GM18511 (cell line): Measurements from ENCODE around the gene MLF1.

Experiments used
- ATAC-seq: cut with Tn5 transposase; IDR thresholded peaks from one replicate; pipeline ENCODE4 v1.9.1; 2021; ENCODE audit warnings: mild to moderate bottlenecking, moderate library complexity; ENCODE audit not compliant: unreplicated experiment

MLF1 gene

DNA sequence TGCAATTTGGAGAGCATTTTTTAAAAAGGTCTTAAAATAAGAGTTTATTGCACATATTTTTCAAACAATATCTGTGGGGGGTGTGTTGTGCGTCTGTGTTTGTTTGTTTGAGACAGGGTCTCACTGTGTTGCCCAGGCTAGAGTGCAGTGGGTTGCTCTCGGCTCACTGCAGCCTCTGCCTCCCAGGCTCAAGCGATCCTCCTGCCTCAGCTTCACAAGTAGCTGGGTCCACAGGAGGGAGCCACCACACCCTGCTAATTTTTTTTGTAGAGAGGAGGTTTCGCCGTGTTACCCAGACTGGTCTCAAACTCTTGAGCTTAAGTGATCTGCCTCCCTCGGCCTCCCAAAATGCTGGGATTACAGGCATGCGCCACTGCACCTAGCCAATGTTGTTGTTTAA is 2.7 kb downstream of the MLF1 start:
- ATAC-seq, result no peak

- no peak for ATAC-seq
These were observed 3.7 kb downstream of the MLF1 start for GRCh38 chr3:158574646-158575045.

DNA sequence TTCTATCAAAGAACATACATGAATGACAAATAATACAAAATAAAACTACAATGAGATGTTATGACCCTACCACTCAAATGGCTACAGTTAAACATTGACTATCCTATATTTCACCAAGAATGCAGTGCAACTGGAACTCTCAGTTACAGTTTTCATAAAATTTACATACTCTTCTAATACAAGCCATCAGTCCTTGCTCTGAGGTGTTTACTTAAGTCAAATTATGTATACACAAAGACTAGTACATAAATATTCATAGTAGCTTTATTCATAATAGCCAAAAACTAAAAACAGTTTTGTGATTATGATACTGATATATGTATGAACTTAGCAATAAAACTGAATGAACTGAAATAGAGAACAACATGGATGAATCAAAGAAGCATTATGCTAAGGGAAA is 19.2 kb downstream of the MLF1 start:
- ATAC-seq, result no peak

GRCh38 chr3:158600787-158601186 is 29.8 kb downstream of the MLF1 start:
- no peak for ATAC-seq

- no peak for ATAC-seq
These were observed 31.2 kb downstream of the MLF1 start for GRCh38 chr3:158602227-158602626.

- ATAC-seq, result no peak
These were observed 47.2 kb downstream of the MLF1 start for GRCh38 chr3:158617982-158618875.

DNA sequence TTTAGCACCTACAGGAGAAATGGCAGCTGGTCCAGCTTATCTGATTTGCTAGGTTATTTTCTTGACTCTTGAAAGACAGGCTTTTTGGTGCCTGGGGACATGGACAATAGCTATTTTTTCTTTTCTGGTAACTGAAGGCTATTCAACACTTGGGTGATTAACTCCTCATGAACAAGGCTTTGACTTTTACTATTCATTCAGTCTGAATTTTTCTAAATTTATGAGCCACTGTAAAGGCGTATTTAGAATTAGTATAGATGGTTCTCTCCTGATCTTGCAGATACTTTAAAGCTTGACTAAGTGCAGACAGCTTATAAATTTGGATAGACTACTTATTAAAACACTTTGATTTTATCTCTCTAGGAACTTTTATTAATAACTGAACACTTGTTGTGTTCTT is 54.9 kb downstream of the MLF1 start:
- no peak for ATAC-seq

DNA sequence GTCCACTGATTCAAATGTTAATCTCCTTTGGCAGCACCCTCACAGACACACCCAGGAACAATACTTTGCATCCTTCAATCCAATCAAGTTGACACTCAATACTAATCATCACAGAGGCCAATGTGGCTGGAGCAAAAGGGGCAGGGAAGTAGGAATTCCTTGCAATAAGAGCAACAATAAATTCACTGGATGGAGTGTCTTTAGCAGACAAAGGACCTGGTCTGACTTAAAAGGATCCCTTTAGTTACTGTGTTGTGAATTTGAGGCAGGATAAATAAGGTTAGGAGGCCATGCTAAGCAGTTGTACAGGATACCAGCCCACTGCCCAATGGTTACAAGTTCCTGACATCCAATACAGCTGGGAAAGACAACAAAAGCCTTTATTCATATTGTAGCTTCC is 61.0 kb downstream of the MLF1 start:
- ATAC-seq, result no peak

GRCh38 chr3:158640646-158641045 is 69.7 kb downstream of the MLF1 start:
- no peak for ATAC-seq

DNA sequence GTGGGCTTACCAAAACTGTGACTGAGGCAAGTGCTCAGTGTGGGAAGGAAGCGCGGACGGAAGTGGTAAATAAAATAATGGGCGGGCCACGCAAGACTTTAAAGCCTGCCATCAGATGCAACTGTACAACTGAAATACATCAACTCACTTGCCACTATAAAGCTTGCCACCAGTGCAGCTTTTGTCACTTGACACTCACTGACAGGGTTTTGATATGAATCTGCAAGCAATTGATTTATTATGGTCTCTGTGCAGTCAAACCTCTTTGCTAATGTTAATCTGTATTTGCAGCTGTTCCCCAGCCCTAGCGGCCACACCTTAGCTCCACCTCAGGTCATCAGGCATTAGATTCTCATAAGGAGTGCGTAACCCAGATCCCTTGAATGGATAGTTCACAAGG is 71.0 kb downstream of the MLF1 start:
- no peak for ATAC-seq

DNA sequence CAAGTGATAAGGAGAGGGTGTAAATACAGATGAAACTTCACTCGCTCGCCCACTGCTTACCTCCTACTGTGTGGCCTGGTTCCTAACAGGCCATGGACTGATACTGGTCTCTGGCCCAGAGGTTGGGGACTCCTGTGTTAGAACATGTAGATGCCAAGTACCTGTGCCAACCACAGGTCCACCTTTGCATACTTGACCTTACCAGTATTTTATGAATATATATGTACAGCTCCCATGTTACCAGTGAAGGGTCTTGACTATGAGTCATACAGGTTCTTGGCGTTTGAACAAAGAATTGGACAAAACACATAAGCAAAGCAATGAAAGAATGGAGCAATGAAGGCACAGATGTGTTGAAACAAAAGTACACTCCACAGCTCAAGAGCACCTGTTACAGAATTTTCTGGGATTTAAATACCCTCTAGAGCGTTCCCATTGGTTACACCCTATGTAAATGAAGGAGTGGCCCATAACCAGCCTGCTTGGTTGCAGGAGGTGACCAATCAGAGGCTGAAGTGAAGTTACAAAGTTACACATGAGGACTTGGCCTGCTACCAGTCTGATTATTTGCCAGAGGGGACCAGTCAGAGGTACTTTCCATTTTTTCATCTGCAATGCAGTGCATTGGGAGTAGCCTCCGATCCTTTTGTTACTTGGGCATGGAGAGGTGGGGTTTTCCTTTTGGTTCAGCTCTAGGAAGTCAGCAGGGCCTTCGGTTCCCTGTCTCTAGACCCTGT is 71.6 kb downstream of the MLF1 start:
- ATAC-seq, result no peak

GRCh38 chr3:158644345-158644908 is 73.4 kb downstream of the MLF1 start, which contains the start of gene GFM1:
TSS of gene GFM1 (plus strand) at chr3:158644527. CDS start at chr3:158644635, 108 bp downstream.
- peak; percentile 99 for ATAC-seq

DNA sequence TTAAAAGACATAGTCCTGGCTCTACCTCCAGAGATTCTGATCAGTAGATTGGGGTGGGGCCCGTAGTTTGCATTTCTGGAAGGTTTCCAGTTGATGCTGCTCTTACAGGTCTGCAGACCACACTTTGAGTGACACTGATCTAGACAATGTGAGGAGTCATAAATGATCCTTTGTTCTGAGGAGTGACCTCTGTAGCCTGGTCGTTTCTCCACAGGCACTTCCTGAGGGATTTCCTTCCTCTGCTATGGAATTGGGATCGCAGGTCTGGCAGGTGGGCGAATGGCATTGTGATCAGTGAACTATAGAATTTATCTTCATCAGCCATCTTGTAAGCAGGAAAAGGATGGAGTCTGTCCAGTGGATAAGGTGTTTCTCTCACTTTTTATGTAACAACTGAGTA is 78.8 kb downstream of the MLF1 start:
- ATAC-seq, result no peak

- ATAC-seq, result no peak
These were observed 80.2 kb downstream of the MLF1 start for GRCh38 chr3:158651192-158651591.

- no peak for ATAC-seq
These were observed 81.5 kb downstream of the MLF1 start for GRCh38 chr3:158652463-158652862.
